HepG2 (cell line): ENCODE measurements around the gene SNAI3. TPM values are rescaled to one million over a fixed set of nuclear protein-coding genes. Genes with fewer than 3 reads are reported as not detected.
A peak's percentile ranks its signal among the peaks of the same experiment; 100 is the strongest.

ENCODE experiments used
- CENPX ChIP-seq: sonication (generic); formaldehyde crosslinking; IDR thresholded peaks from 2 replicates; pipeline ENCODE4 v1.9.0; 2021; ENCODE audit warnings: mild to moderate bottlenecking, missing genetic modification reagents, moderate library complexity
- DR1 ChIP-seq: sonication (generic); formaldehyde crosslinking; IDR thresholded peaks from 2 replicates; pipeline ENCODE4 v1.8.0; 2021; ENCODE audit warnings: mild to moderate bottlenecking, missing genetic modification reagents, inconsistent platforms
- HMG20B ChIP-seq: conservative IDR thresholded peaks from 2 replicates; pipeline ENCODE4 v1.6.1; 2016; ENCODE audit warnings: missing genetic modification reagents, missing compliant biosample characterization
- HMGXB3 ChIP-seq: sonication (generic); formaldehyde crosslinking; IDR thresholded peaks from 2 replicates; pipeline ENCODE4 v1.4.0; 2020; ENCODE audit warnings: missing genetic modification reagents, borderline replicate concordance
- HOXD1 ChIP-seq: sonication (generic); formaldehyde crosslinking; IDR thresholded peaks from 2 replicates; pipeline ENCODE4 v1.5.0; 2020; ENCODE audit warnings: missing genetic modification reagents
- NONO ChIP-seq, 2 experiments: fragments of 450-650 bp in 1 of 2; sonication (generic) in 1 of 2; formaldehyde crosslinking in 1 of 2; IDR thresholded peaks in 1 of 2; conservative IDR thresholded peaks in 1 of 2; 2 replicates each; pipeline versions ENCODE4 v1.6.1 to v1.8.0; 2017 to 2022; ENCODE audit warnings: mild to moderate bottlenecking in 1 of 2, missing genetic modification reagents in 1 of 2, moderate library complexity in 1 of 2
- PAXIP1 ChIP-seq: sonication (generic); formaldehyde crosslinking; conservative IDR thresholded peaks from 2 replicates; pipeline ENCODE4 v1.4.0; 2020; ENCODE audit warnings: mild to moderate bottlenecking, missing genetic modification reagents, moderate library complexity
- POGK ChIP-seq: sonication (generic); formaldehyde crosslinking; conservative IDR thresholded peaks from 2 replicates; pipeline ENCODE4 v1.8.0; 2022; ENCODE audit warnings: mild to moderate bottlenecking, moderate library complexity, missing genetic modification reagents
- SMARCC2 ChIP-seq: fragments of 450-650 bp; IDR thresholded peaks from 2 replicates; pipeline ENCODE4 v1.6.1; 2017; ENCODE audit warnings: antibody characterized with exemption, mild to moderate bottlenecking
- SSRP1 ChIP-seq: IDR thresholded peaks from 2 replicates; pipeline ENCODE4 v1.6.1; 2016; ENCODE audit warnings: control low read depth
- TAF15 ChIP-seq: fragments of 200-400 bp; formaldehyde crosslinking; IDR thresholded peaks from one replicate; pipeline ENCODE4 v1.6.1; 2018; ENCODE audit warnings: mild to moderate bottlenecking, low read depth, low read length; ENCODE audit not compliant: poor library complexity, severe bottlenecking
- ZNF350 ChIP-seq: sonication (generic); formaldehyde crosslinking; IDR thresholded peaks from 2 replicates; pipeline ENCODE4 v1.4.0; 2020; ENCODE audit warnings: mild to moderate bottlenecking, low read depth, missing genetic modification reagents, borderline replicate concordance
- ZNF496 ChIP-seq: sonication (generic); formaldehyde crosslinking; IDR thresholded peaks from 2 replicates; pipeline ENCODE4 v1.8.1; 2023; ENCODE audit warnings: mild to moderate bottlenecking, moderate library complexity, missing genetic modification reagents; ENCODE audit not compliant: insufficient replicate concordance
- ZNF543 ChIP-seq: sonication (generic); formaldehyde crosslinking; IDR thresholded peaks from 2 replicates; pipeline ENCODE4 v1.4.0; 2020; ENCODE audit warnings: mild to moderate bottlenecking, missing genetic modification reagents
- ZNF704 ChIP-seq: sonication (generic); formaldehyde crosslinking; IDR thresholded peaks from 2 replicates; pipeline ENCODE4 v1.8.1; 2023; ENCODE audit warnings: mild to moderate bottlenecking, inconsistent platforms, moderate library complexity, missing genetic modification reagents, borderline replicate concordance
- ZNF780A ChIP-seq: sonication (generic); formaldehyde crosslinking; IDR thresholded peaks from 2 replicates; pipeline ENCODE4 v1.8.0; 2022; ENCODE audit warnings: mild to moderate bottlenecking, missing genetic modification reagents, moderate library complexity
- ZNF879 ChIP-seq: sonication (generic); formaldehyde crosslinking; IDR thresholded peaks from 2 replicates; pipeline ENCODE4 v1.8.1; 2023; ENCODE audit warnings: missing genetic modification reagents
- polyA plus RNA-seq, 8 experiments: library from polyadenylated mRNA; depleted of rRNA in 3 of 8; stranded (reverse) in 7 of 8; unstranded in 1 of 8; fragments of >200 nt; fragmentation: Illumina TruSeq in 4 of 8; extraction: Trizol in 4 of 8; gene quantifications; 2 replicates each; pipeline versions ENCODE4 v1.2.1 to v1.2.3, GENCODE V29; 2011 to 2016; ENCODE audit warnings: low read depth in 4 of 8, missing spikeins in 1 of 8, mixed read lengths in 1 of 8; ENCODE audit not compliant: insufficient read depth in 1 of 8
- total RNA-seq, 5 experiments: library from RNA; depleted of rRNA; stranded (reverse); fragments of >200 nt; fragmentation: Illumina TruSeq; extraction: Trizol; gene quantifications; 2 replicates each; pipeline ENCODE4 v1.2.3, GENCODE V29; 2016; ENCODE audit warnings: low read depth in 1 of 5

Gene SNAI3
- total and polyA plus RNA-seq, 2 of the 13 experiments (the other 11 are each of a cell fraction or from before 2014, with no cell fraction given) = 0.09 to 0.18 TPM

- TF ChIP-seq ZNF350 (CRISPR knock-in tag) (peak; percentile 96; the same call in 1 of the 2 replicates), HMGXB3 (CRISPR knock-in tag) (peak; percentile 75; the same call in 1 of the 2 replicates), ZNF496 (CRISPR knock-in tag) (no peak), ZNF879 (no peak), NONO (IDR thresholded peaks at IDR 0.05) (no peak), NONO (CRISPR knock-in tag; conservative IDR thresholded peaks at IDR 0.05) (peak; percentile 89; the same call in 1 of the 2 replicates), POGK (CRISPR knock-in tag) (peak; percentile 8; the same call in 1 of the 2 replicates), ZNF704 (CRISPR knock-in tag) (0 out of 2 replicates have a peak, but pooled peaks have one; percentile 33), CENPX (CRISPR knock-in tag) (no peak), PAXIP1 (CRISPR knock-in tag) (peak; percentile 89), ZNF543 (peak; percentile 77), ZNF780A (CRISPR knock-in tag) (no peak), DR1 (no peak), SMARCC2 (no peak), SSRP1 (no peak), HMG20B (CRISPR knock-in tag) (no peak), HOXD1 (no peak; the same call in 1 of the 2 replicates), TAF15 (peak; percentile 71)
Measured at GRCh38 chr16:88700636-88701482, 14.6 kb upstream of the SNAI3 start (continued).
